Calu3 (cell line): ENCODE measurements around the gene TNNI3K. TPM values are rescaled to one million over a fixed set of nuclear protein-coding genes. Genes with fewer than 3 reads are reported as not detected.

Source experiments
- BruUV-seq: library from RNA; stranded (reverse); fragments of 400-500 nt; replicated peaks from 2 replicates; lab custom pipeline; 2021; lab: Mats Ljungman, UMichigan
- CTCF ChIA-PET: fragments of 300-600 bp; sonication (Branson Sonifier 250); formaldehyde crosslinking; loops from one replicate; lab custom pipeline; 2022; ENCODE audit warnings: antibody characterized with exemption; lab: Charles Lee
- DNase-seq: peaks from one replicate; pipeline ENCODE4 v3.0.0; 2022
- H3K27ac Mint-ChIP-seq: one replicate; pipeline ENCODE4 v1.8.0; 2022; ENCODE audit warnings: mixed read lengths; ENCODE audit not compliant: unreplicated experiment
- H3K27me3 Mint-ChIP-seq: one replicate; pipeline ENCODE4 v1.8.0; 2022; ENCODE audit warnings: mixed read lengths; ENCODE audit not compliant: unreplicated experiment
- H3K36me3 Mint-ChIP-seq: one replicate; pipeline ENCODE4 v1.8.0; 2022; ENCODE audit warnings: mild to moderate bottlenecking, moderate library complexity, mixed read lengths; ENCODE audit not compliant: insufficient read depth, unreplicated experiment
- H3K4me1 Mint-ChIP-seq: one replicate; pipeline ENCODE4 v1.8.0; 2022; ENCODE audit warnings: mild to moderate bottlenecking, low read depth, mixed read lengths; ENCODE audit not compliant: unreplicated experiment
- H3K4me3 Mint-ChIP-seq: one replicate; pipeline ENCODE4 v1.8.0; 2022; ENCODE audit warnings: mild to moderate bottlenecking, low read depth, moderate library complexity, mixed read lengths; ENCODE audit not compliant: unreplicated experiment
- H3K9me3 Mint-ChIP-seq: one replicate; pipeline ENCODE4 v1.8.0; 2022; ENCODE audit warnings: low read depth, mixed read lengths; ENCODE audit not compliant: unreplicated experiment
- CTCF ChIP-seq: fragments of 200-600 bp; IDR thresholded peaks from one replicate; pipeline ENCODE4 v1.8.0; 2022; ENCODE audit warnings: antibody characterized with exemption; ENCODE audit not compliant: unreplicated experiment
- intact Hi-C: fragments of 100-400 bp; cut with micrococcal nuclease; formaldehyde crosslinking; loops from one replicate; pipeline ENCODE4 v1.10.0; 2022; ENCODE audit not compliant: unreplicated experiment
- total RNA-seq: library from RNA; stranded (reverse); gene quantifications from 2 replicates; pipeline ENCODE4 v1.2.3, GENCODE V29; 2022

TNNI3K gene
- total RNA-seq, 1 experiment from 2014 or later, result not detected

DNA sequence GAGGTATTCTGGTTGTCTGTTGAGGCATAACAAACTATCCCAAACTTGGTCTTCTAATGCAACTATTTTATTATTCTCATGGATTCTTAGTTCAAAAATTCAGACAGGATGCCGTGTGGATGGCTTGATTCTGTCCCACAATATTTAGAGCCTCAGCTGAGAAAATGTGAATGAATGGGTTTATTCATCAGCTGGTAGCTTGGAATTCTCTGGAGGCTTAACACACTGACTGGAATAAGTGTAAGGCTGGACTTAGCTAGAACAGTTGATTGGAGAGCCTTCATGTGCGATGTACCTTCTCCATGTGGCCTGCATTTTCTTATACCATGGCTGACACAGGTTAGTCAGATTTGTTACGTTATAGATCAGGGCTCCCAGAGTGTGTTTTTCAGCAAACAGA is 30.8 kb downstream of the TNNI3K start:
- H3K27me3 Mint-ChIP-seq, result no peaks in the 10 kb centered on the region
- H3K27ac Mint-ChIP-seq, result no peak overlapping the region
- no peak for DNase-seq
- no peaks in the 10 kb centered on the region for H3K4me1 Mint-ChIP-seq
- H3K4me3 Mint-ChIP-seq, result no peak overlapping the region
- TF ChIP-seq CTCF, result no peak
- intact Hi-C loops, result no loop called here
- CTCF ChIA-PET, result no interaction called here
- peaks cover 10% of the 10 kb centered on the region for H3K9me3 Mint-ChIP-seq
- no peaks in the 10 kb centered on the region for H3K36me3 Mint-ChIP-seq
- no TSS peak for BruUV-seq

DNA sequence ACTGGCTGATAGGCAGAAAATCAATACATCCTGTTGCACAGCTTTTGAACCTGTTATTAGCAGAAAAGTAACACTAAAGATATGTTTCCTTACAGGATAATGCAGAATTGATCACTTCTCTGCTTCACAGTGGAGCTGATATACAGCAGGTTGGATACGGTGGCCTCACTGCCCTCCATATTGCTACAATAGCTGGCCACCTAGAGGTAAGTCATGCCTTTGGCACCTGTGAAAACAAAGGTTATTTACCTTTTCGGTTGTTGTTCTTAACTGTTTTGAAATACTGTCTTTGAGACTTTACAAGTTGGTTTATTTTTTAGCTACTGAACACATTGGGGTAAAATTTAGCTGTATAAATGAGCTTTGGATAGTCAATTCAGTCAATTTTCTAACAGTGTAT is 36.3 kb downstream of the TNNI3K start:
- DNase-seq, result no peak
- Mint-ChIP-seq H3K4me3 (no peak overlapping the region), H3K27ac (no peak overlapping the region), H3K36me3 (no peaks in the 10 kb centered on the region), H3K4me1 (no peaks in the 10 kb centered on the region), H3K9me3 (peaks cover 16% of the 10 kb centered on the region), H3K27me3 (no peaks in the 10 kb centered on the region)
- BruUV-seq, result no TSS peak
- intact Hi-C loops, result no loop called here
- CTCF ChIA-PET, result no interaction called here
- TF ChIP-seq CTCF, result no peak

GRCh38 chr1:74280642-74281396 is 45.6 kb downstream of the TNNI3K start:
- no peak overlapping the region for H3K27ac Mint-ChIP-seq

GRCh38 chr1:74286414-74286813 is 51.2 kb downstream of the TNNI3K start:
- no TSS peak for BruUV-seq
- Mint-ChIP-seq H3K27ac (no peak overlapping the region), H3K4me3 (no peak overlapping the region), H3K27me3 (no peaks in the 10 kb centered on the region), H3K9me3 (peaks cover 9% of the 10 kb centered on the region), H3K4me1 (no peaks in the 10 kb centered on the region), H3K36me3 (no peaks in the 10 kb centered on the region)
- DNase-seq, result no peak
- CTCF ChIA-PET, result no interaction called here
- no peak for TF ChIP-seq CTCF
- intact Hi-C loops, result no loop called here

More at GRCh38 chr1:74280642-74281396, 45.6 kb downstream of the TNNI3K start:
- TF ChIP-seq CTCF, result no peak
- BruUV-seq, result no TSS peak
- H3K4me1 Mint-ChIP-seq, result no peaks in the 10 kb centered on the region
- H3K4me3 Mint-ChIP-seq, result no peak overlapping the region
- no peaks in the 10 kb centered on the region for H3K36me3 Mint-ChIP-seq
- peaks cover 3% of the 10 kb centered on the region for H3K9me3 Mint-ChIP-seq
- CTCF ChIA-PET, result interaction anchor here (0.6 kb wide), 2 partner anchors 17 to 517 kb away, joined by 3 to 5 read pairs; no protein-coding TSS in a partner anchor
- DNase-seq, result no peak
- H3K27me3 Mint-ChIP-seq, result no peaks in the 10 kb centered on the region
- intact Hi-C loops, result no loop called here
